ENCODE measurements around the gene PCDHA7. TPM values are rescaled to one million over a fixed set of nuclear protein-coding genes. Genes with fewer than 3 reads are reported as not detected.
A peak's percentile ranks its signal among the peaks of the same experiment; 100 is the strongest.

PCDHA7 gene
- total RNA-seq, 1 experiment from 2014 or later: 2.7 TPM

DNA sequence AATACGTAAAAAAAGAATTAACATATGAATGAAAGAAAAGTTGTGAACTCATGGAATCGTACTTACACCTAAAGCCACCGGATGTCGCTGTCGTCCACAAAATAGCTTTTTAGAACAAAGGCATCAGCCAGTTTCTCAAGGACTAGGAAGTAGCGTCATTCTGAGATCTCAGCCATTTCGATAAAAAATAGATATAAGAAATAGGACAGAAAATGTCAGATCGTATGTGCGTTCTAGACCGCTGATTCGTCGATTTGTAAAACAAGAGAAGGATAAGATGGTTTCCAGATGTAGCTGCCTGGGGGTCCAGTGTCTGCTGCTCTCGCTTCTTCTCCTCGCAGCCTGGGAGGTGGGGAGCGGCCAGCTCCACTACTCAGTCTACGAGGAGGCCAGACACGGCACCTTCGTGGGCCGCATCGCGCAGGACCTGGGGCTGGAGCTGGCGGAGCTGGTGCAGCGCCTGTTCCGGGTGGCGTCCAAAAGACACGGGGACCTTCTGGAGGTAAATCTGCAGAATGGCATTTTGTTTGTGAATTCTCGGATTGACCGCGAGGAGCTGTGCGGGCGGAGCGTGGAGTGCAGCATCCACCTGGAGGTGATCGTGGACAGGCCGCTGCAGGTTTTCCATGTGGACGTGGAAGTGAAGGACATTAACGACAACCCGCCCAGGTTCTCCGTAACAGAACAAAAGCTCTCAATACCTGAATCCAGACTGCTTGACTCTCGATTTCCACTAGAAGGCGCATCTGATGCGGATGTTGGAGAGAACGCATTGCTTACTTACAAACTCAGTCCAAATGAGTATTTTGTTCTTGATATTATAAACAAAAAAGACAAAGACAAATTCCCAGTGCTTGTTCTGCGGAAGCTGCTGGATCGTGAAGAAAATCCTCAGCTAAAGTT is 22.0 kb downstream of the PCDHA7 start, which contains the start of gene PCDHA10 (continued):
- TF ChIP-seq, protein P1, sequence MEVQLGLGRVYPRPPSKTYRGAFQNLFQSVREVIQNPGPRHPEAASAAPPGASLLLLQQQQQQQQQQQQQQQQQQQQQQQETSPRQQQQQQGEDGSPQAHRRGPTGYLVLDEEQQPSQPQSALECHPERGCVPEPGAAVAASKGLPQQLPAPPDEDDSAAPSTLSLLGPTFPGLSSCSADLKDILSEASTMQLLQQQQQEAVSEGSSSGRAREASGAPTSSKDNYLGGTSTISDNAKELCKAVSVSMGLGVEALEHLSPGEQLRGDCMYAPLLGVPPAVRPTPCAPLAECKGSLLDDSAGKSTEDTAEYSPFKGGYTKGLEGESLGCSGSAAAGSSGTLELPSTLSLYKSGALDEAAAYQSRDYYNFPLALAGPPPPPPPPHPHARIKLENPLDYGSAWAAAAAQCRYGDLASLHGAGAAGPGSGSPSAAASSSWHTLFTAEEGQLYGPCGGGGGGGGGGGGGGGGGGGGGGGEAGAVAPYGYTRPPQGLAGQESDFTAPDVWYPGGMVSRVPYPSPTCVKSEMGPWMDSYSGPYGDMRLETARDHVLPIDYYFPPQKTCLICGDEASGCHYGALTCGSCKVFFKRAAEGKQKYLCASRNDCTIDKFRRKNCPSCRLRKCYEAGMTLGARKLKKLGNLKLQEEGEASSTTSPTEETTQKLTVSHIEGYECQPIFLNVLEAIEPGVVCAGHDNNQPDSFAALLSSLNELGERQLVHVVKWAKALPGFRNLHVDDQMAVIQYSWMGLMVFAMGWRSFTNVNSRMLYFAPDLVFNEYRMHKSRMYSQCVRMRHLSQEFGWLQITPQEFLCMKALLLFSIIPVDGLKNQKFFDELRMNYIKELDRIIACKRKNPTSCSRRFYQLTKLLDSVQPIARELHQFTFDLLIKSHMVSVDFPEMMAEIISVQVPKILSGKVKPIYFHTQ (CRISPR knock-in tag; IDR thresholded peaks at IDR 0.05): no peak
- TF ChIP-seq JUN (CRISPR knock-in tag; IDR thresholded peaks at IDR 0.05): no peak
- no peak for TF ChIP-seq SMAD3 (CRISPR knock-in tag; IDR thresholded peaks at IDR 0.05; ENCODE audit: borderline replicate concordance)
- no peak for TF ChIP-seq ATF1 (CRISPR knock-in tag; IDR thresholded peaks at IDR 0.05)

DNA sequence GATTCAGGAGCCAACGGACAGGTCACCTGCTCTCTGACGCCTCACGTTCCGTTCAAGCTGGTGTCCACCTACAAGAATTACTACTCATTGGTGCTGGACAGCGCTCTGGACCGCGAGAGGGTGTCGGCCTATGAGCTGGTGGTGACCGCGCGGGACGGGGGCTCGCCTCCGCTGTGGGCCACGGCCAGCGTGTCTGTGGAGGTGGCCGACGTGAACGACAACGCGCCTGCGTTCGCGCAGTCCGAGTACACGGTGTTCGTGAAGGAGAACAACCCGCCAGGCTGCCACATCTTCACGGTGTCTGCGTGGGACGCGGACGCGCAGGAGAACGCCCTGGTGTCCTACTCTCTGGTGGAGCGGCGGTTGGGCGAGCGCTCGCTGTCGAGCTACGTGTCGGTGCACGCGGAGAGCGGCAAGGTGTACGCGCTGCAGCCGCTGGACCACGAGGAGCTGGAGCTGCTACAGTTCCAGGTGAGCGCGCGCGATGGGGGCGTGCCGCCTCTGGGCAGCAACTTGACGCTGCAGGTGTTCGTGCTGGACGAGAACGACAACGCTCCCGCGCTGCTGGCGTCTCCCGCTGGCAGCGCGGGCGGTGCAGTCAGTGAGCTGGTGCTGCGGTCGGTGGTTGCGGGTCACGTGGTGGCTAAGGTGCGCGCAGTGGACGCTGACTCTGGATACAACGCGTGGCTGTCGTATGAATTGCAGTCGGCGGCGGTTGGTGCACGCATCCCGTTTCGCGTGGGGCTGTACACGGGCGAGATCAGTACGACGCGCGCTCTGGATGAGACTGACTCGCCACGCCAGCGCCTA is 23.3 kb downstream of the PCDHA7 start:
- peaks cover 24% of the 10 kb centered on the region for H3K9me3 Mint-ChIP-seq
- DNase-seq (ENCODE audit: low spot score) (no peak), ATAC-seq (no peak)
- no peaks in the 10 kb centered on the region for H3K27me3 Mint-ChIP-seq (ENCODE audit: low read depth)
- ChIA-PET POLR2A (no interaction called here), CTCF (interaction anchor here (0.7 to 3.1 kb wide), 15 partner anchors 11 to 298 kb away, joined by 3 to 71 read pairs (median 7); partner anchors contain the start of genes PCDHA1, PCDHA11, PCDHA13 and PCDHA6)
- peaks cover 23% of the 10 kb centered on the region for H3K4me1 Mint-ChIP-seq
- no peak overlapping the region for H3K27ac Mint-ChIP-seq
- TF ChIP-seq, protein P2, sequence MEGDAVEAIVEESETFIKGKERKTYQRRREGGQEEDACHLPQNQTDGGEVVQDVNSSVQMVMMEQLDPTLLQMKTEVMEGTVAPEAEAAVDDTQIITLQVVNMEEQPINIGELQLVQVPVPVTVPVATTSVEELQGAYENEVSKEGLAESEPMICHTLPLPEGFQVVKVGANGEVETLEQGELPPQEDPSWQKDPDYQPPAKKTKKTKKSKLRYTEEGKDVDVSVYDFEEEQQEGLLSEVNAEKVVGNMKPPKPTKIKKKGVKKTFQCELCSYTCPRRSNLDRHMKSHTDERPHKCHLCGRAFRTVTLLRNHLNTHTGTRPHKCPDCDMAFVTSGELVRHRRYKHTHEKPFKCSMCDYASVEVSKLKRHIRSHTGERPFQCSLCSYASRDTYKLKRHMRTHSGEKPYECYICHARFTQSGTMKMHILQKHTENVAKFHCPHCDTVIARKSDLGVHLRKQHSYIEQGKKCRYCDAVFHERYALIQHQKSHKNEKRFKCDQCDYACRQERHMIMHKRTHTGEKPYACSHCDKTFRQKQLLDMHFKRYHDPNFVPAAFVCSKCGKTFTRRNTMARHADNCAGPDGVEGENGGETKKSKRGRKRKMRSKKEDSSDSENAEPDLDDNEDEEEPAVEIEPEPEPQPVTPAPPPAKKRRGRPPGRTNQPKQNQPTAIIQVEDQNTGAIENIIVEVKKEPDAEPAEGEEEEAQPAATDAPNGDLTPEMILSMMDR (IDR thresholded peaks at IDR 0.05): no peak
- TF ChIP-seq, protein P3, sequence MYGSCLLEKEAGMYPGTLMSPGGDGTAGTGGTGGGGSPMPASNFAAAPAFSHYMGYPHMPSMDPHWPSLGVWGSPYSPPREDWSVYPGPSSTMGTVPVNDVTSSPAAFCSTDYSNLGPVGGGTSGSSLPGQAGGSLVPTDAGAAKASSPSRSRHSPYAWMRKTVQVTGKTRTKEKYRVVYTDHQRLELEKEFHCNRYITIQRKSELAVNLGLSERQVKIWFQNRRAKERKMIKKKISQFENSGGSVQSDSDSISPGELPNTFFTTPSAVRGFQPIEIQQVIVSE (CRISPR knock-in tag; IDR thresholded peaks at IDR 0.05; ENCODE audit: borderline replicate concordance): no peak
- TF ChIP-seq NR1H2 (CRISPR knock-in tag; IDR thresholded peaks at IDR 0.05): no peak
- peak overlapping the region; percentile 92 for H3K4me3 Mint-ChIP-seq
- H3K36me3 Mint-ChIP-seq: peaks cover 37% of the 10 kb centered on the region

DNA sequence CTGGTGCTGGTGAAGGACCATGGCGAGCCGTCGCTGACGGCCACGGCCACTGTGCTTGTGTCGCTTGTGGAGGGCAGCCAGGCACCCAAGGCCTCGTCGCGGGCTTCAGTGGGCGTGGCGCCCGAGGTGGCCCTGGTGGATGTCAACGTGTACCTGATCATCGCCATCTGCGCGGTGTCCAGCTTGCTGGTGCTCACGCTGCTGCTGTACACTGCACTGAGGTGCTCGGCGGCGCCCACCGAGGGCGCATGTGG is 23.8 kb downstream of the PCDHA7 start:
- Mint-ChIP-seq H3K27me3 (ENCODE audit: low read depth) (no peaks in the 10 kb centered on the region), H3K27ac (no peak overlapping the region), H3K9me3 (peaks cover 28% of the 10 kb centered on the region), H3K4me1 (peaks cover 23% of the 10 kb centered on the region), H3K4me3 (peak overlapping the region; percentile 30), H3K36me3 (peaks cover 42% of the 10 kb centered on the region)
- DNase-seq (ENCODE audit: low spot score) (no peak), ATAC-seq (no peak)
- ChIA-PET POLR2A (no interaction called here), CTCF (interaction anchor here (0.7 to 4.0 kb wide), 7 partner anchors 11 to 182 kb away, joined by 3 to 61 read pairs (median 5); partner anchors contain the start of genes PCDHA1, PCDHA11 and PCDHA8)
- TF ChIP-seq, protein P4, sequence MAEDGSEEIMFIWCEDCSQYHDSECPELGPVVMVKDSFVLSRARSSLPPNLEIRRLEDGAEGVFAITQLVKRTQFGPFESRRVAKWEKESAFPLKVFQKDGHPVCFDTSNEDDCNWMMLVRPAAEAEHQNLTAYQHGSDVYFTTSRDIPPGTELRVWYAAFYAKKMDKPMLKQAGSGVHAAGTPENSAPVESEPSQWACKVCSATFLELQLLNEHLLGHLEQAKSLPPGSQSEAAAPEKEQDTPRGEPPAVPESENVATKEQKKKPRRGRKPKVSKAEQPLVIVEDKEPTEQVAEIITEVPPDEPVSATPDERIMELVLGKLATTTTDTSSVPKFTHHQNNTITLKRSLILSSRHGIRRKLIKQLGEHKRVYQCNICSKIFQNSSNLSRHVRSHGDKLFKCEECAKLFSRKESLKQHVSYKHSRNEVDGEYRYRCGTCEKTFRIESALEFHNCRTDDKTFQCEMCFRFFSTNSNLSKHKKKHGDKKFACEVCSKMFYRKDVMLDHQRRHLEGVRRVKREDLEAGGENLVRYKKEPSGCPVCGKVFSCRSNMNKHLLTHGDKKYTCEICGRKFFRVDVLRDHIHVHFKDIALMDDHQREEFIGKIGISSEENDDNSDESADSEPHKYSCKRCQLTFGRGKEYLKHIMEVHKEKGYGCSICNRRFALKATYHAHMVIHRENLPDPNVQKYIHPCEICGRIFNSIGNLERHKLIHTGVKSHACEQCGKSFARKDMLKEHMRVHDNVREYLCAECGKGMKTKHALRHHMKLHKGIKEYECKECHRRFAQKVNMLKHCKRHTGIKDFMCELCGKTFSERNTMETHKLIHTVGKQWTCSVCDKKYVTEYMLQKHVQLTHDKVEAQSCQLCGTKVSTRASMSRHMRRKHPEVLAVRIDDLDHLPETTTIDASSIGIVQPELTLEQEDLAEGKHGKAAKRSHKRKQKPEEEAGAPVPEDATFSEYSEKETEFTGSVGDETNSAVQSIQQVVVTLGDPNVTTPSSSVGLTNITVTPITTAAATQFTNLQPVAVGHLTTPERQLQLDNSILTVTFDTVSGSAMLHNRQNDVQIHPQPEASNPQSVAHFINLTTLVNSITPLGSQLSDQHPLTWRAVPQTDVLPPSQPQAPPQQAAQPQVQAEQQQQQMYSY (CRISPR knock-in tag; IDR thresholded peaks at IDR 0.05): no peak
- TF ChIP-seq TEAD4 (CRISPR knock-in tag; IDR thresholded peaks at IDR 0.05) (no peak), NR1H2 (CRISPR knock-in tag; IDR thresholded peaks at IDR 0.05) (no peak)
- TF ChIP-seq, protein P5, sequence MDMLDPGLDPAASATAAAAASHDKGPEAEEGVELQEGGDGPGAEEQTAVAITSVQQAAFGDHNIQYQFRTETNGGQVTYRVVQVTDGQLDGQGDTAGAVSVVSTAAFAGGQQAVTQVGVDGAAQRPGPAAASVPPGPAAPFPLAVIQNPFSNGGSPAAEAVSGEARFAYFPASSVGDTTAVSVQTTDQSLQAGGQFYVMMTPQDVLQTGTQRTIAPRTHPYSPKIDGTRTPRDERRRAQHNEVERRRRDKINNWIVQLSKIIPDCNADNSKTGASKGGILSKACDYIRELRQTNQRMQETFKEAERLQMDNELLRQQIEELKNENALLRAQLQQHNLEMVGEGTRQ (CRISPR knock-in tag; IDR thresholded peaks at IDR 0.05): no peak

Measured in WTC11 (cell line).